Kidney (tissue), 14 donors: ENCODE measurements around the gene B3GNT3. TPM values are rescaled to one million over a fixed set of nuclear protein-coding genes. Genes with fewer than 3 reads are reported as not detected.
A peak's percentile ranks its signal among the peaks of the same experiment; 100 is the strongest.

Experiments
- DNase-seq, 5 donors: peaks; one replicate each; pipeline ENCODE4 v3.0.0-alpha.2; 2013 to 2020
- FAIRE-seq: peaks from 2 replicates; lab custom pipeline; 2012; peaks lifted over from hg19 to GRCh38; lab: Jason Lieb, UNC
- H3K27ac ChIP-seq, 2 donors: one replicate each; pipeline ENCODE4 v1.7.0; 2013; ENCODE audit warnings: low read depth in 2 of 2, low read length in 2 of 2, inconsistent platforms in 1 of 2
- H3K27me3 ChIP-seq: one replicate; pipeline ENCODE4 v1.7.1; 2013; ENCODE audit warnings: low read length, inconsistent platforms; ENCODE audit not compliant: control insufficient read depth, insufficient read depth
- H3K36me3 ChIP-seq, 3 donors: one replicate each; pipeline versions ENCODE4 v1.7.0 to v1.7.1; 2013; ENCODE audit warnings: low read length in 3 of 3, control low read depth in 1 of 3, inconsistent platforms in 1 of 3; ENCODE audit not compliant: insufficient read depth in 3 of 3, control insufficient read depth in 2 of 3
- H3K4me1 ChIP-seq, 3 donors: one replicate each; pipeline versions ENCODE4 v1.7.0 to v1.7.1; 2013; ENCODE audit warnings: low read length in 3 of 3, inconsistent platforms in 1 of 3, low read depth in 1 of 3; ENCODE audit not compliant: control insufficient read depth in 2 of 3, insufficient read depth in 2 of 3
- H3K4me3 ChIP-seq, 3 donors: one replicate each; pipeline versions ENCODE4 v1.7.0 to v1.8.1; 2013; ENCODE audit warnings: low read length in 3 of 3, control low read depth in 1 of 3, inconsistent platforms in 1 of 3
- H3K9ac ChIP-seq, 3 donors: one replicate each; pipeline versions ENCODE4 v1.7.0 to v1.7.1; 2013; ENCODE audit warnings: low read length in 3 of 3, control low read depth in 1 of 3, inconsistent platforms in 1 of 3
- H3K9me3 ChIP-seq, 3 donors: one replicate each; pipeline versions ENCODE4 v1.7.0 to v1.7.1; 2013; ENCODE audit warnings: low read length in 3 of 3, control low read depth in 1 of 3, inconsistent platforms in 1 of 3; ENCODE audit not compliant: control insufficient read depth in 2 of 3, insufficient read depth in 1 of 3
- intact Hi-C: fragments of 100-400 bp; cut with DNase I; formaldehyde crosslinking; loops from one replicate; pipeline ENCODE4 v1.11.1; 2022
- polyA plus RNA-seq: library from polyadenylated mRNA; stranded (reverse); fragments of 350-450 nt; fragmentation: Illumina TruSeq; extraction: RNeasy Lipid Tissue Mini Kit (QIAGEN cat#74804); gene quantifications from one replicate; pipeline ENCODE4 v1.2.3, GENCODE V29; 2014; ENCODE audit warnings: low read depth, low replicate concordance; ENCODE audit not compliant: insufficient read depth
- total RNA-seq: library from RNA; stranded (reverse); fragmentation: NEBNext Ultra II Directional; extraction: Animal tissue kit (Norgen Biotek cat#: 25700); gene quantifications from one replicate; pipeline ENCODE4 v1.2.1, GENCODE V29; 2021
- TF ChIP-seq, protein P1 (sequence below): IDR thresholded peaks from 3 replicates; pipeline ENCODE4 v1.5.1; 2012; ENCODE audit warnings: mild to moderate bottlenecking, moderate library complexity, borderline replicate concordance; ENCODE audit not compliant: insufficient read depth; ENCODE audit errors: extremely low read depth
- donor health status: control.
- donor health status: control.
- donor health status: control.
- donor health status: control.
- donor health status: control.
- donor health status: DM: yes; HTN: yes; CAD: no.
- donor health status: Normal renal cell carcinoma (clear cell type).

B3GNT3 gene
- total and polyA plus RNA-seq, 2 donors from 2014 or later: 2.0 to 36.2 TPM

- H3K27me3 ChIP-seq: no peaks in the 10 kb centered on the region
- FAIRE-seq: no peak
- H3K4me3 ChIP-seq: no peak overlapping the region
- no peak overlapping the region for H3K9ac ChIP-seq
- H3K27ac ChIP-seq: no peak overlapping the region
- TF ChIP-seq, protein P1, sequence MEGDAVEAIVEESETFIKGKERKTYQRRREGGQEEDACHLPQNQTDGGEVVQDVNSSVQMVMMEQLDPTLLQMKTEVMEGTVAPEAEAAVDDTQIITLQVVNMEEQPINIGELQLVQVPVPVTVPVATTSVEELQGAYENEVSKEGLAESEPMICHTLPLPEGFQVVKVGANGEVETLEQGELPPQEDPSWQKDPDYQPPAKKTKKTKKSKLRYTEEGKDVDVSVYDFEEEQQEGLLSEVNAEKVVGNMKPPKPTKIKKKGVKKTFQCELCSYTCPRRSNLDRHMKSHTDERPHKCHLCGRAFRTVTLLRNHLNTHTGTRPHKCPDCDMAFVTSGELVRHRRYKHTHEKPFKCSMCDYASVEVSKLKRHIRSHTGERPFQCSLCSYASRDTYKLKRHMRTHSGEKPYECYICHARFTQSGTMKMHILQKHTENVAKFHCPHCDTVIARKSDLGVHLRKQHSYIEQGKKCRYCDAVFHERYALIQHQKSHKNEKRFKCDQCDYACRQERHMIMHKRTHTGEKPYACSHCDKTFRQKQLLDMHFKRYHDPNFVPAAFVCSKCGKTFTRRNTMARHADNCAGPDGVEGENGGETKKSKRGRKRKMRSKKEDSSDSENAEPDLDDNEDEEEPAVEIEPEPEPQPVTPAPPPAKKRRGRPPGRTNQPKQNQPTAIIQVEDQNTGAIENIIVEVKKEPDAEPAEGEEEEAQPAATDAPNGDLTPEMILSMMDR: no peak
- intact Hi-C loops: no loop called here
- no peak for DNase-seq
- H3K4me1 ChIP-seq: no peaks in the 10 kb centered on the region
- H3K9me3 ChIP-seq: no peaks in the 10 kb centered on the region
- no peaks in the 10 kb centered on the region for H3K36me3 ChIP-seq
Measured at GRCh38 chr19:17790059-17790780, 4.7 kb upstream of the B3GNT3 start.

- no peaks in the 10 kb centered on the region for H3K27me3 ChIP-seq
- TF ChIP-seq, protein P1: no peak
- DNase-seq: no peak
Measured at GRCh38 chr19:17794412-17794730, 567 bp upstream of the B3GNT3 start.

DNA sequence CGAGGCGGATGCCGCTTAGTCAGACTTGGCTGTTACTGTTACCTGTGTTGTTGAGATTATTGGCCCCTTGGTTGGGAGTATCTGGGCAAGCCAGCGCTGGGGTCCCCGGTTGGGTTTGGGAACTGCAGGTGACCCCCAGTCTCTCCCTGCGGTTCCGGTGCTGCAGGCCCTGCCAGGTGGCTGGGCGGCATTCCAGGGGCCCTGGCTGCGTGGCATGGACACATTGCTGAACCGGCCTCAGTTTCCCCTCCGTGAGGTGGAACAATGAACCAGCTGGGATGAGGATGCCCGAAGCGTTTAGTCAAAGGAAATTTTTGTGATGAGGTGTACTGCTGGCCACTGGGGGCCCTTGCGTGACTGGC is 538 bp downstream of the B3GNT3 start:
- FAIRE-seq (no peak), DNase-seq (no peak)
- Histone ChIP-seq H3K9ac (no peak overlapping the region), H3K4me3 (peak overlapping the region in 1 of 3 donors; percentile 16), H3K27me3 (no peaks in the 10 kb centered on the region), H3K9me3 (no peaks in the 10 kb centered on the region), H3K4me1 (peaks cover 0 to 4% (median 2%) of the 10 kb centered on the region in 3 donors), H3K36me3 (no peaks in the 10 kb centered on the region), H3K27ac (no peak overlapping the region)
- TF ChIP-seq, protein P1: no peak
- intact Hi-C loops: no loop called here

More at GRCh38 chr19:17794412-17794730, 567 bp upstream of the B3GNT3 start:
- Histone ChIP-seq H3K9me3 (no peaks in the 10 kb centered on the region), H3K27ac (no peak overlapping the region), H3K36me3 (no peaks in the 10 kb centered on the region), H3K9ac (no peak overlapping the region), H3K4me1 (peaks cover 0 to 4% (median 2%) of the 10 kb centered on the region in 3 donors), H3K4me3 (peak overlapping the region in 1 of 3 donors; percentile 37)
- intact Hi-C loops: no loop called here
- FAIRE-seq: no peak
